HG03066 (cell line): ENCODE measurements around the gene RABAC1.
"Not testable (repeated sequence)": the region's sequence is repeated elsewhere in the genome, so short reads cannot be mapped to it uniquely, and the experiment has no call there.

Experiments
- ATAC-seq: cut with Tn5 transposase; IDR thresholded peaks from one replicate; pipeline ENCODE4 v1.9.1; 2021; ENCODE audit warnings: low read depth; ENCODE audit not compliant: unreplicated experiment

The RABAC1 gene

GRCh38 chr19:41959056-41960053 is at the start of gene RABAC1:
Gene RABAC1 (minus strand): TSS chr19:41959321. CDS start chr19:41959292, 29 bp downstream.
- peak; percentile 94 for ATAC-seq

DNA sequence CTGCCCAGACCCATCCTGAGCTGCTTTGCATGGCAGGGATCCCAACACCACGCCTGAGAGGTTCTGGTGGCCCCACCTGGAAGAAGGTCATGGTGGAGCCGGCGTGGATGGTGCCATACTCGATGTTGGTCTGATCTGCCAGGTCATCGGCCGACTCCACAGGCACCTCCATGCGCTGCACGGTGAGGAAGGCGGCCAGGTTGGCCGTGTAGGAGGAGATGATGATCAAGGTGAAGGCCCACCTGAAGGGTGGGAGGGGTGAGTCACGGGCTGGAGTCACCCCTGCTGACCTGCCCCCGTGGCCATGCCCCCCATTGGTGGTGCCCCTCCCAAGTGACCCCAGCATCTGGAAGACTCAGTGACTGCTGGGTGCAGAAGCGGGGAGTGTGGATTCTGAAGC is 47.4 kb upstream of the RABAC1 start:
- ATAC-seq: no peak

DNA sequence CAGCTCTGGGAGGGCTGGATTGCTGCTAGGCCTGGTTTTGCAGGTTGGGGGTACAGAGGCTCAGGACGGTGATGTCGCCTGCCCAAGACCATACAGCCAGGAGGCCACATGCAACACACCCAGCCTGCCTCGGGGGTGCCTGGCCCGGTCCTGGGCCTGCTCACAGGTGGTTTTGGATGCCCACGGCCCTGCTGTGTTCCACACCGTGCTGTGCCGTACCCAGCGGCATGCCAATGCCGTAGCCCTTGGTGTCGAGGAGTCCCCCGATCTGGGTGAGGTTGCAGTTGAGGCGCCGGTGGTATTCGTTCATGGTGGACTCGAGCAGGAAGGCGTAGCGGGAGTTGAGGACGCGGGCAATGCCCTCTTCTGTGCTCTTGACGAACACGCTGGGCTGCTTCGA is 46.4 kb upstream of the RABAC1 start:
- ATAC-seq: no peak

GRCh38 chr19:42003506-42004294 is 44.6 kb upstream of the RABAC1 start:
- no peak for ATAC-seq

- no peak for ATAC-seq
These were observed 40.7 kb upstream of the RABAC1 start for GRCh38 chr19:41999878-42000208.

DNA sequence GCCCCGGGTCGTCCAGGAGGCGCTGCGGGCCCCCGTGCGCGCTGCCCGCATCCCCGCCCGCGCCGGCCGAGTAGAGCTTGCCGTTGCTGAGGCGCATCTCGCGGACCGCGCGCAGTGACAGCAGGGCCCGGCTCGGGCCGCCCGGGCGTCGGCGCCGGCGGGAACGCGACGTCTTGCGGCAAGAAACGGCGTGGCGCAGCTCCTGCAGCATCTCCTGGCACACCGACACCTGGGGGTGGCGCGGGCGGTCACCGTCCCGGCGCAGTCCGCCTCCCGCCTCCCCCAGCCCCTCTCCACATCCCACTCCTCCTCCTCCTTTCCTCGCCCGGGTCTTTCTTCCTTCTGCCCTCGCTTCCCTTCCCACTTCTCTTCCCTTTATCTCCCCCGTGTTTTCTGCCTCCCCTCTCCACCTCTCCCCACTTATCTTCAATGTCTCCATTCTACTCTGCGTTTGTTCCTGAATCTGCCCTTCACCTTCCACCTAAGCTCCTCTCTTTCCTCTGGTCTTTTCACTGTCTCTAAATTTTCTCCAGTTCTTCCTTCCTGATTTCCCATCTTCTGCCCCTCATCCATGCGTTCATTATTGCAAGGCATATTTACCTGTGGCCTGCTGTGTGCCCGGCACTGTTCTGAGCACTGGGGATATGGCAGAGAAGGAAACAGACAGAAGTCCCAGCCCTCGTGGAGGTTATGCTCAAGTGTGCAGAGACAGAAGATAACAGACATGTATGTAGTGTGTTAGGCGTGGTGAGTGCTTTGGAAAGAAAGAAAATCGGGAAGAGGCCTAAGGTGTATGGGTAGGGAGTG is 40.2 kb upstream of the RABAC1 start:
- no peak for ATAC-seq

DNA sequence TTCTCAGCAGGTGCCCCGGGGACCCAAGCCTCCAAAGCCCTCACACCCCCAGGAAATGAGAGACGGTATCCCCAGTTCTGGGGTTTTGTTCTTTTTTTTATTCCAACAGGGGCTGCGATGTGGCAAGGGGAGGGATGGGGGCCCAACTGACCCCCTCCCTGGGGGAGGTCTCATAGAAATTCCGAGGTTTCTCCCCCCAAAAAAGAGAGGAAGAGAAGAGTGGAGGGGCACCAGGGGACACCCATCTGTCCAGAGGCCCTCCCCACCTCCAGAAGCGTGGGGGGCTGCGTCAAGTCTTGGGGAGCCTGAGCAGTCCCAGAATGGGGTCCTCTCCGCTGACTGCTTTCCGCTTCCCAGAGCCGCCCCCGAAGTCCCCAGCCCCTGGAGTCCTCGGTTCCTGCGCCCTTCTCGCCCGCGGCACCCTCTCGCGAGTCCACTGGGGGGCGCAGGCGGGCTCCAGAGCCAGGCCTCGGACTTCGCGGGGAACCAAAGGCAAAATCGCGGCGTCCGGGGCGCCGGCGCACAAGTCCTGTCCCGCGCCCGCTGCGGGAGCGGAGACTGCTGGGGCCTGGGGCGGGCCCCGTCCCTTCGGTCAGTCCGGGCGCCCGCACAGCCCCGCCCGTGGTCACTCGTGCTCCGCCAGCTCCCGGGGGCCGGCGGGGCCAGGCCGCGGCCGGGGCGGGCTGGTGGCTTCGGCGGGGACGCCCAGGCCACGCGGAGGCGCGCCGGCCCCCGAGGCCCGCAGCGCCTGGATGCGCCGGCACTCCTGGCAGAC is 39.3 kb upstream of the RABAC1 start:
- ATAC-seq: no peak

GRCh38 chr19:41997851-41998229 is 38.7 kb upstream of the RABAC1 start:
- no peak for ATAC-seq

DNA sequence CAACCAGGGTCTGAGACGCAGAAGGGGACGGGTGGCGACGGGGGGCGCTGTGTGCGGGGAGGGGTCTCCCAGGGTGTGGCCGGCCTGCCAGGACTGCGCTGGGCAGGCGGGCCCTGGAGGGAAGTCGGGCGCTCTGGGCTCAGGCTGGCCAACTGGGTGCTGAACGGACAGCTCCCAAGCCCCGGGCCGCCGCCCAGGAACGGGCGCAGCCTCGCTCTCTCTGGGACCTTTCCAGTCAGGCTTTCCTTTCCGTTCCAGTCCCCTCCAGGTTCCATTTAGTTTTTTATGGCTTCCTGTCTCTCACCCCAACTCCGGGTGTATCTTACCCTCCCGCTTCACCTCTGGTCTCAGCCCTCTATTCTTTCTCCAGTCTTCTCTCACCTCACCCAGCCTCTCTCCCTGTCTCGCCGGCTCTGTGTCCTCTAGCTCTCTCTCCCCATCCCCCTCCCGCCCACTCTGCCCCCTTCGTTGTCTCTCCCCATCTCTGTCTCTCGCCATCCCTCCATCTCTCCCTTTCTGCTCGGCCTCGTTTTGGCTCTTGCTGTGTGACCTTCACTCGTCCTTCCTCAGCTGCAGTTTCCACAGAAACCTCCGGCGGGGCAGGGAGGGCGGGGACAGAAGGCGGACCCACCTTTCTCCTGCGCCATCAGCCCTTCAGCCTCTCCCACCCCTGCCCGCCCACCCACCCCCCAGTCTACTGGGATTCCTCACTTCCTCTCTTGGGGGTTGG is 38.2 kb upstream of the RABAC1 start:
- no peak for ATAC-seq

DNA sequence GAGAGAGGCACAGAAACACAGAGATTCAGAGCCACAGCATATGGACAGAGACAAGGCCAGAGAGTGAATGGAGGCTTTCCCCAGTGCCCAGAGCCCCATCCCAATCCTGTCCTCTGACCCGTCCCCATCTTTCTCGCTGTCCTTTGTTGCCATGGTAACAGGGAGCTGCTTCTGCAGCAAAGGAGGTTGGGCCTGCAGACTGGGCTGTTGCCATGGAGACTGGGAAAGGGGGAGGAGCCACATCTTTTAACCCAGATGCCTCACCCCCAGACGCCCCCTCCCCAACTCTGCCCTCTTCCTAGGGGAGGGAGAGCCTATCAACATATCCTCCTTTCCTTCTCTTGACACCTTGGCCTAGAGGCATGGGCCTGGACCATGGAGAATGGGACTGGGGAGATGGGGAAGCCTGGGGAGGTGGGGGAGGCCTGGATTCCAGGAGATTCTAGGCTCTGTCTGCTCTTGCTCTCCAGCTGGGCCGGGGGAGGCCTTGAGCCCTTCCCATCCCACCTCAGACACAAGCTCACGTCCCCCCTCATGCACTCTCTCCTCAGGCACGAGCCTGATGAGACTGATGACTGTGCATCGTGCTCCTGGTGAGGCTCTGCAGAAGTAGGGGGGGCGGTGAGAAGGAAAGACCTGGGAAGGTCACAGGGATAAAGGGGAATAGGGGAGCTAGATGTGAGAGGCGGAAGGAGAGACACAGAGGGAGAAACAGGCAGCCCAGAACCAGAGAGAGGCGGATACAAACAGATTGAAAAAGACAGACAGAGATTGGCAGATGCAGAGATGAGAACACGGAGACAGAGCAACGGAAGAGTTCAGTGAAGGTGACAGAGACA is 37.1 kb upstream of the RABAC1 start:
- no peak for ATAC-seq

- ATAC-seq: no peak
These were observed 36.2 kb upstream of the RABAC1 start for GRCh38 chr19:41994994-41995958.

DNA sequence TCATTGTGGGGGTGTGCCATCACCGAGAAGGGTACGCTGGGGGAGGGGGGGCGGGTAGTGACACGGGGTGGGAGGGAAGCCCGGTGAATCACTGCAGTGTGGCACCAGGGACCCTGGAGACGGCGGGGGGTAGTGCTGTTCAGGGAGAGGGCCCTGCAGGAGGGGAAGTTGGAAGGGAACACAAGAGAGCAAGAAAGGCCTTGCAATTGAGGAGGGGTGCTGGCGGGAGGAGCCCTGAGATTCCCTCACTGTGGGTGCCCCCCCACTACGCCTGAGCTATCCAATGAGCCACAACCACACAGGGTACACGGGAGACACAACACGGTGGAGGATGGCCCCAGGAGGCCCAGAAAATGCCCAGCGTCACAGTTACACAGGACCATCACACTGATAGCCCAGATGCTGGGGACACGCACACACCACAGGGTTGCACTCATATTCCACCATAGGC is 35.4 kb upstream of the RABAC1 start:
- ATAC-seq: no peak

- no peak for ATAC-seq
These were observed 34.7 kb upstream of the RABAC1 start, which contains the start of gene ATP1A3 for GRCh38 chr19:41993612-41994483. Gene ATP1A3 (minus strand): TSS chr19:41994230. CDS start chr19:41994076, 154 bp downstream.

DNA sequence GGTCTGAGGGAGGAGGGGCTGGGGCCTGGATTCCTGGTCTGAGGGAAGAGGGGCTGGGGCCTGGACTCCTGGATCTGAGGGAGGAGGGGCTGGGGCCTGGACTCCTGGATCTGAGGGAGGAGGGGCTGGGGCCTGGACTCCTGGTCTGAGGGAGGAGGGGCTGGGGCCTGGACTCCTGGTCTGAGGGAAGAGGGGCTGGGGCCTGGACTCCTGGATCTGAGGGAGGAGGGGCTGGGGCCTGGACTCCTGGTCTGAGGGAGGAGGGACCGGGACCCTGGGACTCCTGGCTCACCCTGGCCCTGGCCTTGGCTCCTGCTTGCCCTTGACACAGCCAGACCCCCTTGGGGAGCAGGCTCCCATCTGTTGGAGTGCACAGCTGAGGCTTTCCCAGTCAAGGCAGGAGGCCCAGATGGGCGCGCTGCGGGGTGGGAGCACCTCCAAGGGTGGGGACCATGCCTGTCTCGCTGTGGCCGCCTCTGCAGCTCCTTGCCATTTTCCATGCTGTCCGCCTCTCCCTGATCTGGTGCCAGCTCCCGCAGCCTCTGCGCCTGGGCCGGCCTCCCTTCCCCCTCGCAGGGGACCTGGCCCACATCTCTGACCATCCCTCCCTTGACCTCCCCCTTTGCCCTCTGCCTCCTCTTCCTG is 32.9 kb upstream of the RABAC1 start:
- not testable (repeated sequence) for ATAC-seq

DNA sequence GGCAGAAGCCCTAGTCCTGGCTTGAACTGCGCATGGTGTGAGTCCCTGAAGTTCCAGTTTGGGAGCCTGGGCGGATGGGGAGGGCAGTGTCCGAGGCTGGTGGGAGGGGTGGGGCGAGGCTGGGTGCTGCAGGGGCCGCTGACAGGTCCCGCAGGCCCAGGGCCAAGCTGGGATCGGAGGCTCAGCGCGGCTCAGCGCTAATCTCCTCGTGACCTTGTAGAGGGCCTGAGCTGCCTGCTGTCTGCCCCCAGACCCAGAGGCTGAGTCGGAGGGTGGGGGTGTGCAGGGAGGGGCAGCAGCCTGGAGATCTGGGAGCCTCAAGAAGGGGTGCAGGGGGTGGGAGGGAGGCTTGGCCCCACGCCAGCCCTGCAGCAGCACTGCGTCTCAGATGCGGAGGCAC is 31.9 kb upstream of the RABAC1 start:
- no peak for ATAC-seq

- no peak for ATAC-seq
These were observed 31.5 kb upstream of the RABAC1 start for GRCh38 chr19:41990615-41991014.
